ENCODE data around the gene TRAF4.

DNA sequence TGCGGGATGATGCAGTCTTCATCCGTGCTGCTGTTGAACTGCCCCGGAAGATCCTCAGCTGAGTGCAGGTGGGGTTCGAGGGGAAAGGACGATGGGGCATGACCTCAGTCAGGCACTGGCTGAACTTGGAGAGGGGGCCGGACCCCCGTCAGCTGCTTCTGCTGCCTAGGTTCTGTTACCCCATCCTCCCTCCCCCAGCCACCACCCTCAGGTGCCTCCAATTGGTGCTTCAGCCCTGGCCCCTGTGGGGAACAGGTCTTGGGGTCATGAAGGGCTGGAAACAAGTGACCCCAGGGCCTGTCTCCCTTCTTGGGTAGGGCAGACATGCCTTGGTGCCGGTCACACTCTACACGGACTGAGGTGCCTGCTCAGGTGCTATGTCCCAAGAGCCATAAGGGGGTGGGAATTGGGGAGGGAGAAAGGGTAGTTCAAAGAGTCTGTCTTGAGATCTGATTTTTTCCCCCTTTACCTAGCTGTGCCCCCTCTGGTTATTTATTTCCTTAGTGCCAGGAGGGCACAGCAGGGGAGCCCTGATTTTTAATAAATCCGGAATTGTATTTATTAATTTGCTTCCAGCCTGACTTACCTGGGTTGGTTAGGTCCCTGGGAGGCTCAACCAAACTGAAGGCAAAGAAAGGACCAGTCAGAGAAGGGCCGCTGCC lies 5.8 kb downstream of the TRAF4 start:
- TF ChIP-seq, protein P1, sequence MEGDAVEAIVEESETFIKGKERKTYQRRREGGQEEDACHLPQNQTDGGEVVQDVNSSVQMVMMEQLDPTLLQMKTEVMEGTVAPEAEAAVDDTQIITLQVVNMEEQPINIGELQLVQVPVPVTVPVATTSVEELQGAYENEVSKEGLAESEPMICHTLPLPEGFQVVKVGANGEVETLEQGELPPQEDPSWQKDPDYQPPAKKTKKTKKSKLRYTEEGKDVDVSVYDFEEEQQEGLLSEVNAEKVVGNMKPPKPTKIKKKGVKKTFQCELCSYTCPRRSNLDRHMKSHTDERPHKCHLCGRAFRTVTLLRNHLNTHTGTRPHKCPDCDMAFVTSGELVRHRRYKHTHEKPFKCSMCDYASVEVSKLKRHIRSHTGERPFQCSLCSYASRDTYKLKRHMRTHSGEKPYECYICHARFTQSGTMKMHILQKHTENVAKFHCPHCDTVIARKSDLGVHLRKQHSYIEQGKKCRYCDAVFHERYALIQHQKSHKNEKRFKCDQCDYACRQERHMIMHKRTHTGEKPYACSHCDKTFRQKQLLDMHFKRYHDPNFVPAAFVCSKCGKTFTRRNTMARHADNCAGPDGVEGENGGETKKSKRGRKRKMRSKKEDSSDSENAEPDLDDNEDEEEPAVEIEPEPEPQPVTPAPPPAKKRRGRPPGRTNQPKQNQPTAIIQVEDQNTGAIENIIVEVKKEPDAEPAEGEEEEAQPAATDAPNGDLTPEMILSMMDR (IDR thresholded peaks at IDR 0.05; ENCODE audit: low read depth, low read length, missing input control), result no peak
- TF ChIP-seq, protein P2, sequence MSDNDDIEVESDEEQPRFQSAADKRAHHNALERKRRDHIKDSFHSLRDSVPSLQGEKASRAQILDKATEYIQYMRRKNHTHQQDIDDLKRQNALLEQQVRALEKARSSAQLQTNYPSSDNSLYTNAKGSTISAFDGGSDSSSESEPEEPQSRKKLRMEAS (IDR thresholded peaks at IDR 0.05), result no peak
- TF ChIP-seq RAD21 (IDR thresholded peaks at IDR 0.05) (no peak), SP1 (IDR thresholded peaks at IDR 0.05) (no peak), YY1 (IDR thresholded peaks at IDR 0.05) (no peak)
- TF ChIP-seq, protein P3, sequence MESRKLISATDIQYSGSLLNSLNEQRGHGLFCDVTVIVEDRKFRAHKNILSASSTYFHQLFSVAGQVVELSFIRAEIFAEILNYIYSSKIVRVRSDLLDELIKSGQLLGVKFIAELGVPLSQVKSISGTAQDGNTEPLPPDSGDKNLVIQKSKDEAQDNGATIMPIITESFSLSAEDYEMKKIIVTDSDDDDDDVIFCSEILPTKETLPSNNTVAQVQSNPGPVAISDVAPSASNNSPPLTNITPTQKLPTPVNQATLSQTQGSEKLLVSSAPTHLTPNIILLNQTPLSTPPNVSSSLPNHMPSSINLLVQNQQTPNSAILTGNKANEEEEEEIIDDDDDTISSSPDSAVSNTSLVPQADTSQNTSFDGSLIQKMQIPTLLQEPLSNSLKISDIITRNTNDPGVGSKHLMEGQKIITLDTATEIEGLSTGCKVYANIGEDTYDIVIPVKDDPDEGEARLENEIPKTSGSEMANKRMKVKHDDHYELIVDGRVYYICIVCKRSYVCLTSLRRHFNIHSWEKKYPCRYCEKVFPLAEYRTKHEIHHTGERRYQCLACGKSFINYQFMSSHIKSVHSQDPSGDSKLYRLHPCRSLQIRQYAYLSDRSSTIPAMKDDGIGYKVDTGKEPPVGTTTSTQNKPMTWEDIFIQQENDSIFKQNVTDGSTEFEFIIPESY (IDR thresholded peaks at IDR 0.05), result no peak
- TF ChIP-seq, protein P4, sequence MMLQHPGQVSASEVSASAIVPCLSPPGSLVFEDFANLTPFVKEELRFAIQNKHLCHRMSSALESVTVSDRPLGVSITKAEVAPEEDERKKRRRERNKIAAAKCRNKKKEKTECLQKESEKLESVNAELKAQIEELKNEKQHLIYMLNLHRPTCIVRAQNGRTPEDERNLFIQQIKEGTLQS (IDR thresholded peaks at IDR 0.05), result no peak
- TF ChIP-seq, protein P5, sequence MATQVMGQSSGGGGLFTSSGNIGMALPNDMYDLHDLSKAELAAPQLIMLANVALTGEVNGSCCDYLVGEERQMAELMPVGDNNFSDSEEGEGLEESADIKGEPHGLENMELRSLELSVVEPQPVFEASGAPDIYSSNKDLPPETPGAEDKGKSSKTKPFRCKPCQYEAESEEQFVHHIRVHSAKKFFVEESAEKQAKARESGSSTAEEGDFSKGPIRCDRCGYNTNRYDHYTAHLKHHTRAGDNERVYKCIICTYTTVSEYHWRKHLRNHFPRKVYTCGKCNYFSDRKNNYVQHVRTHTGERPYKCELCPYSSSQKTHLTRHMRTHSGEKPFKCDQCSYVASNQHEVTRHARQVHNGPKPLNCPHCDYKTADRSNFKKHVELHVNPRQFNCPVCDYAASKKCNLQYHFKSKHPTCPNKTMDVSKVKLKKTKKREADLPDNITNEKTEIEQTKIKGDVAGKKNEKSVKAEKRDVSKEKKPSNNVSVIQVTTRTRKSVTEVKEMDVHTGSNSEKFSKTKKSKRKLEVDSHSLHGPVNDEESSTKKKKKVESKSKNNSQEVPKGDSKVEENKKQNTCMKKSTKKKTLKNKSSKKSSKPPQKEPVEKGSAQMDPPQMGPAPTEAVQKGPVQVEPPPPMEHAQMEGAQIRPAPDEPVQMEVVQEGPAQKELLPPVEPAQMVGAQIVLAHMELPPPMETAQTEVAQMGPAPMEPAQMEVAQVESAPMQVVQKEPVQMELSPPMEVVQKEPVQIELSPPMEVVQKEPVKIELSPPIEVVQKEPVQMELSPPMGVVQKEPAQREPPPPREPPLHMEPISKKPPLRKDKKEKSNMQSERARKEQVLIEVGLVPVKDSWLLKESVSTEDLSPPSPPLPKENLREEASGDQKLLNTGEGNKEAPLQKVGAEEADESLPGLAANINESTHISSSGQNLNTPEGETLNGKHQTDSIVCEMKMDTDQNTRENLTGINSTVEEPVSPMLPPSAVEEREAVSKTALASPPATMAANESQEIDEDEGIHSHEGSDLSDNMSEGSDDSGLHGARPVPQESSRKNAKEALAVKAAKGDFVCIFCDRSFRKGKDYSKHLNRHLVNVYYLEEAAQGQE (IDR thresholded peaks at IDR 0.05), result no peak
